HG02884 (cell line): ENCODE measurements around the gene SLC24A1.
"Not testable (repeated sequence)": the region's sequence is repeated elsewhere in the genome, so short reads cannot be mapped to it uniquely, and the experiment has no call there.

Source experiments
- ATAC-seq: cut with Tn5 transposase; IDR thresholded peaks from one replicate; pipeline ENCODE4 v1.9.1; 2021; ENCODE audit warnings: mild to moderate bottlenecking, moderate library complexity; ENCODE audit not compliant: unreplicated experiment

The SLC24A1 gene

DNA sequence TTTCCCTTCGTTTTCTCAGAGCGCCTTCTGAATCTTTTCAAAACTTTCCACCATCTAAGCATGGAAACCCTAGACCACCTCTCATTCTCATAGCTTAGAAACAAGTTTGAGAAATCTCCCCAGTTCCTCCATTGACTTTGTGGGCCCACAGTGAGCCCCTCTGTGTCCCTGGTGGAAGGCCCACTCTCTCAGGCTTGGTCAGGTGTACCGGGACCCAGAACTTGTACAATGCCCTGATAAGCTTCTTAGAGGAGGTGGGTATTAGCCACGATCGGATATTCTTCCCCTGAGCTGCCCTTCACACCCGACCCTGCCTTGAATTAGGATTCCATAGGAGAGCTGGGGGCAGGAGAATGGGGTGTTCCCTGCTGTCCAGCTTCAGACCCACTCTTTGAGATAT, at the start of gene SLC24A1:
SLC24A1 (plus strand) TSS at position 301 of the 400 bp plus-strand sequence. CDS start 2,143 bp downstream, outside the sequence.
- ATAC-seq = no peak

DNA sequence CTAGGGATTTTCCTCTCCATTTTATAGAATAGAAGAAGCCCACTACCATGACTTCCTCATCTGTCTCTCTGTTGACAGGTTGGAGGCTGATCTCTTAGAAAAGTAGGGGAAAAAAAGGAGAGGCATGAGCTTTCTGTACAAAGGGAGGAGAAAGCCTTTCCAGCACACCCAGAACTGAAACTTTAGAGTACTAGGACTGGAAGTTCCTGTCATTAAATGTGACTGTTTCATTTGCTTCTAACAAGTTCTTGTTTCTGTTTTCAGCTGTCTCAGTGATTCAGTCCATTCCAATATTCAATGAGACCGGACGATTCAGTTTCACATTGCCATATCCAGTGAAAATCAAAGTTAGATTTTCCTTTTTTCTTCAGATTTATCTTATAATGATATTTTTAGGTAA, 49.8 kb upstream of the SLC24A1 start:
- no peak for ATAC-seq

DNA sequence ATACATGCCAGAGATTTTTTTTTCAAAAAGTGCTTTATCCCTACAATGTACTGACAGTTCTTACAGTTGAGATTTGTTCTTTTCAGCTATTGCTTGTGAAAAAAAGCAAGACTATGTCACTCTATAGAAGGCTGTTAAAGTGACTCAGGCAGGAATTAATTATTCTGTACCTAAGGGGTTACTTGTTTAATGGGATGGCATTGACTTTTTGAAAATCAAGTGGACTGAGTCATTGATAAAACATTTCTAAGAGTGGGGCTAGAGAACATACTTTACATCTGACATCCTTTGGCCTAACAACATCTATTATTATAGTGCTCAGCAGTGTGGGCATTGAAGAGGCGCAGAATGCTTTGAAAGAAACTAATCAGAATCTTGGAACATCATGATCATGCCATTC, 45.1 kb upstream of the SLC24A1 start:
- no peak for ATAC-seq

DNA sequence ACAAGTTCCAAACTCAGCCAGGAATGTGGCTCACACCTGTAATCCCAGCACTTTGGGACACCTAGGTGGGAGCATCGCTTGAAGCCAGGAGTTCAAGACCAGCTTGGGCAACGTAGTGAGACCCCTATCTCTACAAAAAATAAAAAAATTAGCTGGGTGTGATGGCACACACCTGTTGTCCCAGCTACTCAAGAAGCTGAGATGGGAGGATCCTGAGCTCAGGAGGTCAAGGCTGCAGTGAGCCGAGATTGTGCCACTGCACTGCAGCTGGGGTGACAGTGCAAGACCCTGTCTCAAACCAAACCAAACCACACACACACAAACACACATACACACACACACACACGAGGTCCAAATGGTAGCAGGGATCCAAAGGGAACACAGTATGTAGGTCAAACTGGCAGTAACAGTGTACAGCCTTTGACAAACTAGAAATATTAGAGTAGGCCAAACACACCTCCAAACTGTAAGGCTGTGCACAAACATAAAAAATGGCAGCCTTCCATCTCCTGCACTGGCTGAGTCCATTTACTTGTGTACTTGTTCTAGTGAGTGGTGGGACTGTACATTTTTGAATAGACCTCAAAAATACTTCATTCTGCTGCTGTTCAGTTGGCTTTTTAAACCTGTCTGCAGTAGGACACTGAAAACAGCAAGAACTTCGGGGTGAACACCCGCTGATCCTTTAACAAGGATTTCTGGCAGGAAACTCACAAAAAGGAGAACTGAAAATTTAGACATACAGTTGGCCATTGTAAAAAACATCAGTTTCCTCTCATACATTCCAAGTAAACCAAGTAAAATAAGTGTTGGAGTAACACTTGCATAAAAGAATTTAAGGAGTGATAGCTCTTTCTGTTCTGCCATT, 44.4 kb upstream of the SLC24A1 start:
- no peak for ATAC-seq

DNA sequence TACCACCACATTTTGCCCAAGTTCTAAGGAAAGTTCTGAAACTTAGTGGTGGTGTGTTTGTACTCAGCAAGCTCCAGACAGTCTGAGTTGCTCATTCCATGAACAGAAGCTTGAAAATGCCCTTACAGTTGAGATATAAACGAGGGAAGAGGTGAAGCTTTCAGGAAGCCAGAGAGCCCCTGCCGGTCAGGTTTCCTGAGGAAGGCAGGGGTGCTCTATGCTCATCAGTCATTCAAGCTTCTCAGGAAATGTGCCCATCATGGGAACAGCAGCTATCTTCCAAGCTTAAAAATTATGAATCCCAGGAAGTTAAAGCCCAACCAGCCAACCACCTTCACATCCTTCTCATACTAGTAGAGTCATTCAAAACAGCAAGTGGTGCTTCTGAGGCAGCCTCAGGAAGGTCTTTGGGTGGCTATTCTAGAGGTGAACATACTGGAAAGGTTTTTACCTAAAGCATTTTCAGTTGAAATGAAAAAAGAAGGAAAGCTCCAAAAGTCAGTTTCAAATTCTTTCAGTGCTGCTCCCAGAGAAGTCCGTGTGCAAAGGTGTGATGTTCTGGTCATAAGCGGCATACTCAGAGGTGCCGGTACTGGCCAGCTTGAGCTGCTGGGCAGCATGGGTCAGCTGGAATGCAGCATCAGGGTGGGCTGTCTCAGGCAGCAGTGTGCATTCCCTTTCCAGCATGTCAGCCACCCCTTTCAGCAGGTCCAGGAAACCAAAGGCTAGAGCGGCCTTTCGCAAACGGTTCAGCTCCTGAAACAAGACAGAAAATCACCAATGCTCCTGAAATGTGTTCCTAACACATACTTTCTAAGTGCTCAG, 42.6 kb upstream of the SLC24A1 start:
- ATAC-seq = no peak

DNA sequence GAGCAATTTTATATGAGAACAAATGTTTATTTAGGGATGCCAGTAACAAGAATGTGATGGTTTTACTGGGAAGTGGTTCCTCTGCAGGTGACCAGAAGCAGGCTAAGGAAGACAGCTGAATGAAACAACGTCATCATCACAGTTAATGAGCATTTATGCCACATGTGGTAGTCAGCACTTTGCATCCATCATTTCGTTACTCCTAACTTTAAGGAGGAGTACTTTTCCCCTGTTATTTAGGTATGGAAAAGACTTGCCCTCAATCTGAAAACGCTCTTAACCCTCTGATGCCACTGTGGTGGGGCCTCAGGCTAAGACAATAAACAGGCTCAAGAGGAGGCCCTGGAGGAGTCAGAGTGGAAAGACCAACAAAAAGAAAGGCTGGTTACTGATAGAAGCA, 42.0 kb upstream of the SLC24A1 start:
- ATAC-seq = no peak

DNA sequence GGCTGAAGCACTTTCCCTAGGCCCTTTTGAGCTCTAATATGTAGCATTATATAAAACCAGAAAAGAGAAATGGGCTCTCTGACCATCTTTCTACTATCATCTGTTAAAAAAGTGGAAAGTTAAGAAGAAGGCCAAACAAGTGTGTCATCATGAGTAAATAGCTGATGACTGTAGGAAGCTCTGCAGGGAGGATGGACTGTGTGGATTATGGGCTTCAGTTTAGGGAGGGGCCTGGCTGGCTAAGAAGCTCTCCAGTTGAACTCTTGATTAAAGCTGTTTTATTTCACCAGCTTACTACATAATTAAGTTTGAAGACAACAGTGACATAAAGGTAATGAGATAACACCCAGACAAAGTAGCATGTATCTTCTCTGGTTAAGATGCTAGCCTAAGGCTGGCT, 41.5 kb upstream of the SLC24A1 start:
- no peak for ATAC-seq

DNA sequence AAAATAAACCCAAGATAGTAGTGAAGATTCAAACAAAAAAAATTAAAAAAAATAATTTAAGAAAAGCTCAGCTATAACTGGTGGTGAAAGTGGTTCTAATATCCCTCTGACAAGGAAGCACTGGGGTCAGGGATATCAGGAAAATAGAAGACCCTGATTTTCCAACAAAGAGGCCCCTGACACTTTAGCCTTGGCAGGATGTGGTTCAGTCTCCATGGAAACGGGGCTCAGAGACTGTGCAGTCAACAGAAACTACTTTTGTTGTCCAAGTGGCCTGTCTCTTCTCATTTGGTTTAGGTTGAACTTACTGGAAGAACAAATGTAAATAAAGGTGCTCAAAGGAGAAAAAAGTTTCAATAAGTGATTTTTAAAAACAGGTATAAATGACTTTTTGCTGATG, 38.0 kb upstream of the SLC24A1 start:
- ATAC-seq = no peak

DNA sequence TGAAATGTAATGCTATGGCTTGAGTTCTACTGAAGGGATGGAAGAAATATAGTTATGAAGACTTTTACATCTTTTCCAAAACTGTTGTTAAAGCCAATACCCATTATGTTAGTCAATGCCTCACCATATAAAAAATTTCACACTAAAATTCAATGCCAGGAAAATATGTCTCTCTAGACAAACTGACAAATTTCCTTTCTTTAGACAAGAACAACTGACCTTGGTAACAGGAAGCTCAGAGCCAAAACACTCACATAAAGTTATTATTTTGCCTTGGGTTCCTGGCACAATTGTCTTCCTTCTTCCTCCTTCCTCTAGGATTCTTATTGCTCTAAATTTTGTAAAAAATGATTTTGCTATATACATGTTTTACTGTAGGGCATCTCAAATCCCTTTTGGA, 37.5 kb upstream of the SLC24A1 start:
- no peak for ATAC-seq

DNA sequence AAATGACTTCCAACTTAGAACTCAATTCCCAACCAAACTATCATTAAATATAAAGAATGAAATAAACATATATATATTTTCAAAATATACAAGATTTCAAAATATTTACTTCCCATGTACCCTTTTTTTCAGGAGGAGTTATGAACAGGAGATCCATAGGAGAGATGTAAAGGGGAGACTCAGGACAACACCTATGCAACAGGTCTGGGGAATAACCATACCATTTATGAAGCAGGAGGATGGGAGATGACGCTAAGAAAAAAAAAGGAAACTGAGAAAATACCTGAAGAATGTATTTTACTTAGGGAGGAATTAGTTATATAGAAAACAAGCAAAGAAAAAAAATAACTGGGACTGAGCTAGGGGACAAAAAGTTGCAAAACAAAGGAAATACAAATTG, 34.6 kb upstream of the SLC24A1 start:
- no peak for ATAC-seq

DNA sequence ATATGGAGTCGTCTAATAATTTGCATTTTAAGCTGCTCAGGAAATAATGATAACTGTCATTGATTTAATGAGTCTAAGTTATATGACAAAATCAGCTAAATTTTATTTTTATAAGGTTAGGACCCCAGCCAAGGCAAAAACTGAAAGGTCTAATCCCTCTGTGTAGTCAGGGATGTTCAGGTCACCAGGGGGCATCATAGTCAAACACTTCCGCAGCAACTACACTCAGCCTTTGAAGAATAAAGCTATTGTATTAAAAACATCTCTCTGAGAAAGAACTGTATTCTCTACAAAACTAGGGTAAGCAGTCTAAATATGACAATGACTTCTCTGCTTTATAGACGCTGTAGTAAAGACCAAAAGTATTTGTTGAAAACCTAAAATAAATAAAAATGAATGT, 25.8 kb upstream of the SLC24A1 start:
- ATAC-seq = no peak

DNA sequence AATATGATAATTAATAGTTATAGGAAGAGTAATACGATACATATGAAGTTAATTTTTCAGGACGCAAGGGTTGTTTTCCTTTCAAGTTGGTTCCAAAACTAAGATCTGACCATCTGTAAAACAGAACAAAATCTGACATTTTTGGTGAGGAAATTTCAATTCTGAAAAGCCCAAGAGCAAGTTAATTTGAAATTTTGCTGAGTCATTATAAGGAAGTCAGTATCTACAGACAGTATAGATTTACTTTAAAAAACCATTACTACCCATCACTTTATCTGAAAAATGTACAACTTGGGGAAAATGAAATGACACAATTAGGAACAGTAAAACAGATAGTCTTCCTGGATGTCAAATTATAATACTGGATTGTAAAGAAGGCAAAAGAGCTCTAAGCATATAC, 23.3 kb upstream of the SLC24A1 start:
- no peak for ATAC-seq

DNA sequence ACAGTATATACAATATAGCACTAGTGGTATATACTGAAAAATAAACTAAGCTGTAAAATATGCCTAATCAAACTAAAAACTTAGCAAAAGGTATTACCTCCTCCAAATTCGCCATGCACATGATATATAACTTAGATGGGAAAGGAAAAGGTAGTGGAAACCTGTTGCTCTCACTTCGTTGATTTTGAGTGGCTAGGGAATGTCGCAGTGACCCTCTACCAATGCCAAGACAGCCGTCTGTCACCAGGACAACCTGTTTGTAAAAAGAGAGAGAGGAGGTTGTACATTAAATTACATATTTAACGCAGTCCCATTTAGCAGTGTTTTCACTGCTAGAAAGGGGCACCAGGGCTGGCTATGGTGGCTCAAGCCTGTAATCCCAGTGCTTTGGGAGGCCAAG, 22.1 kb upstream of the SLC24A1 start:
- no peak for ATAC-seq

DNA sequence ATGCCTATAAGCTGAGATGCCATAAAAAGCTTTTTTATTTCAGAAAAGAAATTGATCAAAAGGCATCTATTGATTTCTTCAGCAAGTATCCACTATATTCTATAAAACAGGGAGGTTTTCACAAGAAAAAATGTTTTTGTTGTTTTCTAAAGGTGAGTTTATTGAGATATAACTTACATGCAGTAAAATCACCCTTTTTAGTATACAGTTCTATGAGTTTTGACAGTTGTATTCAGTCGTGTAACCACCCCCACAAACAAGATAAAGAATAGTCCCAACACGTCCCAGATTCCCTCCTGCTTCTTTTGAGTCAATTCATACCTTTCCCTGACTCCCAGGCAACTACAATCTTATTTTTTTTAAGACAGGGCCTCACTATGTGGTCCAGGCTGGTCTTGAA, 18.6 kb upstream of the SLC24A1 start:
- no peak for ATAC-seq

DNA sequence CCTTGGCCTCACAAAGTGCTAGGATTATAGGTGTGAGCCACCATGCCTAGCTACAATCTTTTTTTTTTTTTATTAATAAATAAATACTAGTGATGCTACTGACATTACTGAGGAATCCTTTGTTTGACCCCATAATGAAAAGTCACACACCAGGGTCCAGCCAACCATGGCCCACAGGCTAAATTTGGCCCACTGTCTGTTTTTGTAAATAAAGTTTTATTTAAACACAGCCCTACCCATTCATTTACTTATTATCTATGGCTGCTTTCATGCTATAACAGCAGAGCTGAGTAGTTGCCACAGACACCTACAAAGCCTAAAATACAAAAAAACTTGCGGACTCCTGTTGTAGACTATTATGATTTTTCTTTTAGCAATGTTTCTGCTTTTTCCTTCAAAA, 18.2 kb upstream of the SLC24A1 start:
- no peak for ATAC-seq

DNA sequence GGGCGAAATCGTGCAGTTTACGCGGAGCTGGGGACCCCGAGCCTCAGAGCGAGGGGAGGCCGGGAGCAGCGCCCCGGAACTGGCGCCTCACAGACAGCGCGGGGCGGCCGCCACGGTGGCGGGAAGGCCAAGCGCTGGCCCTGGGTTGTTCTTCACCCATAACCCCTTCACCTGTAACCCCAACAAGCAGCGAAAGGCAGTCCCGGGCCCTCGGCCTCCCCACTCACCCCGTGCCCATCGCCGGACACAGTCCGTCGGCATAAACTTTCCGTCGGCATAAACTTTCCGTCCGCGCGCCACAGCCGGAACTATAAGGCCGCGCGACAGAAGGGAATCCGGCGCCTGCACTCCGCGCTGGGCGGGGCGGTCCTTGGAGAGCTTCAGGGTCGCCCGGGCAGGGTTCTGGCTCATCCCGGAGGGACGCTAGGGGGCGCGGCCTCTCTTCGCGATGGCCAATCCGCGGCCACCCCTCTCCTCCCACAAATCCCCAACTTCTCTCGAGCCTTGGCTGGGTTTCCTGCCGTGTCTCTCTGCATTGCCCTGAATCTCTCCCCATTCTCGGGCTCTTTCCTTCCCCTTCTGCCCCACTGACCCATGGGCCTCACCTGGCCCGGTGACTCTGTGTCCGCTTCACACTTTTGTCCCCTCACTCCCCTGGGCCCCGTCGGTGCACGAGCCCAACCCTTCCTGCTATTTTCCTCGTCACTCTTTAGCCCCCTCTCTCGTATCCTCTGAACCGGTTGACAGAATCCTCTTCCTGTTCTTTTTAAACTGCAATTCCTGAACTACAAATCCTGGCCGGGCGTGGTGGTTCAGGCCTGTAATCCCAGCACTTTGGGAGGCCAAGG, 10.6 kb upstream of the SLC24A1 start, which contains the start of gene INTS14:
INTS14 (minus strand) TSS at position 261 of the 848 bp plus-strand sequence. CDS start 3,751 bp downstream, outside the sequence.
- peak; percentile 95 for ATAC-seq

DNA sequence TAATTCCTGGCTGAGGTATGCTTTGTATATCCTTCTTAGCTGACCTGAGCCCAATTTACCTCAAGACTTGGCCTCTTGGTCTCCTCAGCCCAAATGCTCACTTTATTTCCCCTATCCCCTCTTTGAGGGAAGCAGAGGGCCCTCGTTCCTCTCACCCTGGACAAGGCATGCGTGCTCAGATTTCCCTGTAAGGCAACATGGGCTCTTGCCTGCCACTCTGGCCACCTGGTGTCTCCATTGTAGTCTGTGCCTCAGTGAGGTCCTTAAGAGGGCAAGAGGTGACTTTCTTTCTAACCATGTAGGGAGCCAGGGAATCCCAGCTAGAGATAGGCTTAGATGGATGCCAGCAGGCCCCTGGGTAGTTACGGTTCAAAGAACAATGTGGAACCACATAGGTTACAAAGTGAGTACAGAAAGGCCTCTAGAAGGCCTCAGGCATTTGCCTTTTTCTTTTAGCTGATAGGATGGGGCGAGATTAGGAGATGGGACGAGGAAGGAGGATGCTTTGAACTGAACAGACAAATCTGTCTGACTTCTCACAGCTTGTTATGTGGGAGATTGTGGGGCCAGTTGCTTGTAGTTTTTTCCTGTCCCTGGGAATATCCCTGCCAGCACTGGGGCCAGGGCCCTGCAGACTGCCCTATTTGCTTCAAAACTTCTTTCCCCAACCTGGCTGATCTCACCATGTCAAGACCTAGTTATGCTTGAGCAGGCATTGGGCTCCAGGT, 9.7 kb upstream of the SLC24A1 start:
- ATAC-seq = no peak

DNA sequence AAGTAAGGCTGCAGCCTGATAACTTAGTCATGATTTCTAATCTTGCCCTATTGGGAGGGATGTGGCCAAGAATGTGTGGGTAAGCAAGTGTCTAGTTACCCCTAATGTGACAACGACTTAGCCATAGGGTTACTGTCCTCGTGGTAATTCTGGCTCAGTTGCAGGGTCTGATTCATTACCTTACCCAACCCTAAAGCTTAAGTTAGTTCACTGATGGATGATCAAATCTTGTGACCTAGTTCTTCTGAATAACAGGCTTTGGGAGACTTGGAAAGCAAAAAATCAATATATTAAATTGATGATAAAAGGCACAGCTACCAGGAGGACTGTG, 9.2 kb upstream of the SLC24A1 start:
- ATAC-seq = no peak

DNA sequence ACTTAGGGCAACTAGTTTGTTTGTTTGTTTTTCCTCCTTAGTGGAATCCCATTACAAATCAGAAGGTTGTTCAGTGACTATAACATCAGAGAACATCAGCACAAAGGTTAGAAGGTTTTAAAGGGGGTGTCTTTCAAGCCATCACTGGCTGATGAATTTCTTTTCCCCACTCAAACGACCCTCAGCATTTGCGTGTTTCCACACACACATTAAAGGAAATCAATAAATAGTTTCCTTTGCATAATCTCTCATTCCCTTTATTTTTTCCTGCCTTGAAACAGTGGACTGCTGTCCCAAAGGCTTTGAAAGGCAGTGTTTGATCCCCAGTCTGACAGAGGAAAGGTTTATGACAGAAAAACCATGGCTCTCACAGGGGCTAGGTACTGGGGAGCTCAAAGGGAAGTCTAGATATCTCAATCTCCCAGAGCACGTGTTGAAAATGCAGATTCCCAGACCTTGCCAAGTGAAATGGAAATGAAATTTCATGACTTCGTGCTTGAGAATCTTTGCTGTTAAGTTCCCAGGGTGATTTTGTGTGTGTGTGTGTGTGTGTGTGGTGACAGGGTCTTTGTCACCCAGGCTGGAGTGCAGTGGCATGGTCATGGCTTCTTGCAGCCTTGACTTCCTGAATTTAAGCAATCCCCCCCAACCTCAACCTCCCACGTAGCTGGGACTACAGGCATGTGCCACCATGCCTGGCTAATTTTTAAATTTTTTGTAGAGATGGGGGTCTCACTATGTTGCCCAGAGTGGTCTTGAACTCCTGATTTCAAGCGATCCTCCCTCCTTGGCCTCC, 8.6 kb upstream of the SLC24A1 start:
- no peak for ATAC-seq

DNA sequence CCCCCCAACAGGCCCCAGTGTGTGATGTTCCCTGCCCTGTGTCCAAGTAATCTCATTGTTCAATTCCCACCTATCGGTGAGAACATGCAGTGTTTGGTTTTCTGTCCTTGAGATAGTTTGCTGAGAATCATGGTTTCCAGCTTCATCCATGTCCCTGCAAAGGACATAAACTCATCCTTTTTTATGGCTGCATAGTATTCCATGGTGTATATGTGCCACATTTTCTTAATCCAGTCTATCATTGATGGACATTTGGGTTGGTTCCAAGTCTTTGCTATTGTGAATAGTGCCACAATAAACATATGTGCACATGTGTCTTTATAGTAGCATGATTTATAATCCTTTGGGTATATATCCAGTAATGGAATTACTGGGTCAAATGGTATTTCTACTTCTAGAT, 5.9 kb upstream of the SLC24A1 start:
- ATAC-seq = not testable (repeated sequence)
